ENCODE measurements around the gene LEMD1.
A peak's percentile ranks its signal among the peaks of the same experiment; 100 is the strongest.

Gene LEMD1

DNA sequence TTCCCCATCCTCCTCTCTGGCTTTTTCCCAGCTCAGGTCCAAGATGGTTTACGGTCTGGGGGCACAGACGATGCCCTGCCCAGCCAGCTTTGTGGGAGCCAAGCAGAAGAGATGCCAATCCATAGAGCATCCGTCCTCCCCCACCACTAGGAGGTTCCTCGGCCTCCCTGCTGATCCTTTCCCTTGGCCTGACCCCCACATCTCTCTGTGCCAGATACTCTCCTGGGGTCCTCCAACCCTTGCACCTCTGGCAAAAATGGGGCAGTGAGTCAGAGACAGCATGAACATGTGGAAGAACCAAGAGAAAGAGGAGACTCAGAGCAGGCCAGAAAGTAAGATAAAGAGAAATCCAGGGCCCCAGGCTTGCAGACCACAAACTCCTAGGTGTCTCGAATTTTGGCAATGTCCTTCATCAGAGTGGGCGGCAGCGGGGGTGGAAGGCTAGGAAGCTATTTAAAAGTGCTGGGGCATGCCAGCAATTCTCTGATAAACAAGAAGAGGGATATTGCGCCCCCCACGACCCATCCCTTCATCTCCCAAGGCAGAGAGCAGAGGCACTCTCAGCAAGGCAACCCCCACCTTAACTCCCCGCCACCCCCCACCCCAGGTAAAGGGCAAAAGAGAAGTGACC is 22.6 kb upstream of the LEMD1 start:
- H3K4me3 ChIP-seq (ENCODE audit: low read length in 2 of 2), result no peak overlapping the region
- H2AK5ac ChIP-seq (ENCODE audit: low read depth, low read length), result peak overlapping the region; percentile 73
- peaks cover 0 to 45% (median 0%) of the 10 kb centered on the region in 3 experiments for H3K27me3 ChIP-seq (ENCODE audit: control insufficient read depth in 3 of 3, insufficient read depth in 3 of 3, low read depth in 1 of 3, low read length in 3 of 3)
- peak overlapping the region; percentile 79 for H2BK5ac ChIP-seq (ENCODE audit: low read length)
- peak overlapping the region; percentile 74 for H4K91ac ChIP-seq (ENCODE audit: low read depth, low read length, poor library complexity)
- H2BK15ac ChIP-seq (ENCODE audit: low read length), result no peak overlapping the region
- no peak overlapping the region for H3K23ac ChIP-seq (ENCODE audit: low read depth, low read length, poor library complexity)
- H2BK12ac ChIP-seq (ENCODE audit: low read length), result peak overlapping the region; percentile 78
- WGBS, 2 donors (ENCODE audit: extremely low coverage in 2 of 2, insufficient read length in 2 of 2, insufficient replicate concordance in 1 of 2), result no CpG with 5 or more reads among the region's 10 CpGs
- no peak overlapping the region for H3K14ac ChIP-seq (ENCODE audit: low read length)
- peak overlapping the region; percentile 78 for H2AFZ ChIP-seq (ENCODE audit: low read length)
- no peaks in the 10 kb centered on the region for H3K9me3 ChIP-seq (replicated peaks in 1 of 2; ENCODE audit: control insufficient read depth in 2 of 2, insufficient read depth in 1 of 2, low read depth in 1 of 2, low read length in 2 of 2)
- H3K79me1 ChIP-seq (ENCODE audit: low read depth, low read length), result peaks cover 10% of the 10 kb centered on the region
- H3K9ac ChIP-seq (ENCODE audit: low read depth, low read length, poor library complexity), result peak overlapping the region; percentile 60
- H3K18ac ChIP-seq (ENCODE audit: low read length), result peak overlapping the region; percentile 89
- H2BK120ac ChIP-seq (ENCODE audit: low read depth, low read length), result peak overlapping the region; percentile 83
- H3K4me2 ChIP-seq (ENCODE audit: insufficient read depth, low read length, poor library complexity, severe bottlenecking), result peak overlapping the region; percentile 41
- H4K8ac ChIP-seq (ENCODE audit: low read depth, low read length), result no peak overlapping the region
- H3K27ac ChIP-seq (replicated peaks; ENCODE audit: low read length), result peak overlapping the region; percentile 90
- H3K4me1 ChIP-seq (ENCODE audit: control insufficient read depth in 2 of 2, insufficient read depth in 1 of 2, low read depth in 1 of 2, low read length in 2 of 2), result peaks cover 63 to 79% of the 10 kb centered on the region in 2 donors
- no peak overlapping the region for H3K4ac ChIP-seq (ENCODE audit: low read length)
- peaks cover 0 to 18% of the 10 kb centered on the region in 2 donors for H3K36me3 ChIP-seq (replicated peaks in 1 of 2; ENCODE audit: control insufficient read depth in 2 of 2, insufficient read depth in 2 of 2, low read length in 2 of 2)
- DNase-seq (ENCODE audit: low spot score), result no peak

DNA sequence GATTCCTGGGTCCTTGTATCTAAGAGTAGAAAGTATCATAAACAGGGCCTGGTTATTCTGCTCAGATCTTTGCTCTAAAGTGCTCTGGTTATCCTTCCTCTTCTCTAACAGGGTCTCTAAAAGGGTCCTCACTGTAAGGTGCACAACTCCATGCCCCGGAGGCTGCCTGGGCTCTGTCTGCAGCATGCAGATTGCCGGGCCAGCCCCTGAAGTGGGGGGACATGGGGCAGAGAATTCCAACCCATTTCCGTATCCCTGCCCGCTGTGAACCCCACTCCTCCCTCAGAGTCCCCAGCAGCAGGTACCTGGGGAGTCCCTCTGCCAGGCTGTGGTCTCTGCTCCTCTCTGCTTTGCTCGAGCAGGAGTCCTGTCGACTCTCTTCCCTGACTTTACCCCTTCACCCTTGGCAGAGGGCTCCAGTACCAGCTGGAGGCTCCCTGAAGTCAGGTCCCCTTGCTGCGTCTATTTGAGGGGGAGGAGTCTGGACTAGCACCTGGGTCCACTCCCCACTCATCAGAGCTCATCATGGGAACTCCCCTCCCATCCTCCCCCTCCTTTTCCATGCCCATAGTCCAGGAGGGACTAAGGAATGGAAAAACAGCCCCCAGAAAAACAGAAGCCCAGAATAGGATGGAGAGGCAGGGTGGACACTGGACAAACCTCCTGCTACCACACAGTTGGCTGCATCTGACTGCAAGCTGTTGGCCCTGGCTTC is 21.9 kb upstream of the LEMD1 start:
- no peak overlapping the region for H3K4me3 ChIP-seq (ENCODE audit: low read length in 2 of 2)
- peak overlapping the region; percentile 41 for H3K4me2 ChIP-seq (ENCODE audit: insufficient read depth, low read length, poor library complexity, severe bottlenecking)
- H2BK5ac ChIP-seq (ENCODE audit: low read length), result peak overlapping the region; percentile 79
- no peak overlapping the region for H3K23ac ChIP-seq (ENCODE audit: low read depth, low read length, poor library complexity)
- H3K9me3 ChIP-seq (replicated peaks in 1 of 2; ENCODE audit: control insufficient read depth in 2 of 2, insufficient read depth in 1 of 2, low read depth in 1 of 2, low read length in 2 of 2), result no peaks in the 10 kb centered on the region
- DNase-seq (ENCODE audit: low spot score), result no peak
- peak overlapping the region; percentile 23 for H3K14ac ChIP-seq (ENCODE audit: low read length)
- H4K91ac ChIP-seq (ENCODE audit: low read depth, low read length, poor library complexity), result peak overlapping the region; percentile 74
- peak overlapping the region; percentile 42 for H3K4ac ChIP-seq (ENCODE audit: low read length)
- H3K79me1 ChIP-seq (ENCODE audit: low read depth, low read length), result peaks cover 8% of the 10 kb centered on the region
- no peak overlapping the region for H2AFZ ChIP-seq (ENCODE audit: low read length)
- H2BK12ac ChIP-seq (ENCODE audit: low read length), result peak overlapping the region; percentile 78
- H3K27ac ChIP-seq (replicated peaks; ENCODE audit: low read length), result peak overlapping the region; percentile 90
- H2BK15ac ChIP-seq (ENCODE audit: low read length), result peak overlapping the region; percentile 56
- peak overlapping the region; percentile 73 for H2AK5ac ChIP-seq (ENCODE audit: low read depth, low read length)
- H4K8ac ChIP-seq (ENCODE audit: low read depth, low read length), result no peak overlapping the region
- H2BK120ac ChIP-seq (ENCODE audit: low read depth, low read length), result peak overlapping the region; percentile 83
- peak overlapping the region; percentile 94 for H3K18ac ChIP-seq (ENCODE audit: low read length)
- peaks cover 0 to 52% (median 0%) of the 10 kb centered on the region in 3 experiments for H3K27me3 ChIP-seq (ENCODE audit: control insufficient read depth in 3 of 3, insufficient read depth in 3 of 3, low read depth in 1 of 3, low read length in 3 of 3)
- peaks cover 57 to 76% of the 10 kb centered on the region in 2 donors for H3K4me1 ChIP-seq (ENCODE audit: control insufficient read depth in 2 of 2, insufficient read depth in 1 of 2, low read depth in 1 of 2, low read length in 2 of 2)
- peak overlapping the region; percentile 60 for H3K9ac ChIP-seq (ENCODE audit: low read depth, low read length, poor library complexity)
- no CpG with 5 or more reads among the region's 7 CpGs for WGBS, 2 donors (ENCODE audit: extremely low coverage in 2 of 2, insufficient read length in 2 of 2, insufficient replicate concordance in 1 of 2)
- H3K36me3 ChIP-seq (replicated peaks in 1 of 2; ENCODE audit: control insufficient read depth in 2 of 2, insufficient read depth in 2 of 2, low read length in 2 of 2), result peaks cover 0 to 21% of the 10 kb centered on the region in 2 donors

DNA sequence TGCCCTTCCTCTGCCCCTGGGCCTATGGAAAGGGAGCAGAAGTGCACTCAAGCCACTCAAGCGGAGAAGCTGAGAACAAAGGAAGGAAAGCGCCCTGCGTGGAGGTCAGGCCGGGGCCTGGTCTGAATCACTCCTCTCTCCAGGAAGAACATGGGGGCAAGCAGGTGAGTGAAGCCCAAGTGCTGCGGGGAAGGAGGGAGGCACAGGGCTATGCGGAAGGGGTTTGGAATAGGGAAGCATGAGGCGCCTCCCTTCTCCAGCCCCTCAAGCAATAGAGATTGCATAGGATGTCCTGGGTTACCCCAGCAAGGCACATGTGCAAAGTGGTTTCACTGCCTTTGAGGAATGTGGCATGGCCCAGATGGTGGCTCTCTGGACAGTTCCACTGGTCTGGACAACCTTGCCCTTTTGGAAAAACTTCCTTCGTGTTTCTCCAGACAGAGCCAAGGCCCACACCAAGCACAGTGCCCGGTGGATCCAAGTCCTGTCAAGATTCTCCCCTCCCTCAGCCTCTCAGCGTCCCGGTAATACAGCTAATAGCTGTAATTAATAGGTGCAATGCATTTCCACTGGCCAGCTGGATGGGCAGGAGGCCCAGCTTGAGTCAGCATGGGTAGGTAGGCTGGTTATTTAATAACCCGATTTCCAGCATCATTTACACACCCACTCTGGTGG is 20.3 kb upstream of the LEMD1 start:
- Histone ChIP-seq H3K4me1 (ENCODE audit: control insufficient read depth in 2 of 2, insufficient read depth in 1 of 2, low read depth in 1 of 2, low read length in 2 of 2) (peaks cover 44 to 69% of the 10 kb centered on the region in 2 donors), H4K8ac (ENCODE audit: low read depth, low read length) (no peak overlapping the region), H2BK120ac (ENCODE audit: low read depth, low read length) (peak overlapping the region; percentile 39), H2BK15ac (ENCODE audit: low read length) (no peak overlapping the region), H3K27ac (replicated peaks; ENCODE audit: low read length) (peak overlapping the region; percentile 73), H2AK5ac (ENCODE audit: low read depth, low read length) (peak overlapping the region; percentile 68), H3K4me2 (ENCODE audit: insufficient read depth, low read length, poor library complexity, severe bottlenecking) (no peak overlapping the region), H3K4me3 (ENCODE audit: low read length in 2 of 2) (no peak overlapping the region), H3K79me1 (ENCODE audit: low read depth, low read length) (peaks cover 8% of the 10 kb centered on the region), H3K18ac (ENCODE audit: low read length) (peak overlapping the region; percentile 73), H3K14ac (ENCODE audit: low read length) (no peak overlapping the region), H3K27me3 (ENCODE audit: control insufficient read depth in 3 of 3, insufficient read depth in 3 of 3, low read depth in 1 of 3, low read length in 3 of 3) (peaks cover 0 to 65% (median 0%) of the 10 kb centered on the region in 3 experiments), H2BK12ac (ENCODE audit: low read length) (no peak overlapping the region), H2AFZ (ENCODE audit: low read length) (no peak overlapping the region), H3K9ac (ENCODE audit: low read depth, low read length, poor library complexity) (no peak overlapping the region), H3K36me3 (replicated peaks in 1 of 2; ENCODE audit: control insufficient read depth in 2 of 2, insufficient read depth in 2 of 2, low read length in 2 of 2) (peaks cover 0 to 19% of the 10 kb centered on the region in 2 donors), H3K4ac (ENCODE audit: low read length) (no peak overlapping the region), H2BK5ac (ENCODE audit: low read length) (no peak overlapping the region), H3K9me3 (replicated peaks in 1 of 2; ENCODE audit: control insufficient read depth in 2 of 2, insufficient read depth in 1 of 2, low read depth in 1 of 2, low read length in 2 of 2) (no peaks in the 10 kb centered on the region), H3K23ac (ENCODE audit: low read depth, low read length, poor library complexity) (no peak overlapping the region), H4K91ac (ENCODE audit: low read depth, low read length, poor library complexity) (no peak overlapping the region)
- no peak for DNase-seq (ENCODE audit: low spot score)
- WGBS, 2 donors (ENCODE audit: extremely low coverage in 2 of 2, insufficient read length in 2 of 2, insufficient replicate concordance in 1 of 2), result no CpG with 5 or more reads among the region's 12 CpGs

DNA sequence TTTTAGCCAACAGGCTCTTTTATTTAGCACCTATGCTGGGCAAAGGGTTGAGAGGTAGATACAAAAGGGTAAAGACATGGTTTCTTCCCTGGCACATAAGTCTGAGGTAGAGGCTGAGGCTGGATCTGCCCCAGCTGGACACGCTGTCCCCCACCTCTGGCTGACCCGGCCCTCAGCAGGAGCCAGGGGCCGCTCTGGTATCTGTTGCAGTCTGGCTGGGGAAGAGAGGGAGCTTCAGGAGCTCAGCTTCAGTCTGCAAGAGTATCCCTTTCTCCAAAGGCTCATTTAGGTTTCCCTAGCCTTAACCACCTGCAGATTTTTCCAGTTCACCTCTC is 19.8 kb upstream of the LEMD1 start:
- H3K27ac ChIP-seq (replicated peaks; ENCODE audit: low read length), result peak overlapping the region; percentile 73
- no peak overlapping the region for H3K9ac ChIP-seq (ENCODE audit: low read depth, low read length, poor library complexity)
- H2AK5ac ChIP-seq (ENCODE audit: low read depth, low read length), result no peak overlapping the region
- H3K4me1 ChIP-seq (ENCODE audit: control insufficient read depth in 2 of 2, insufficient read depth in 1 of 2, low read depth in 1 of 2, low read length in 2 of 2), result peaks cover 42 to 69% of the 10 kb centered on the region in 2 donors
- peaks cover 8% of the 10 kb centered on the region for H3K79me1 ChIP-seq (ENCODE audit: low read depth, low read length)
- H3K4ac ChIP-seq (ENCODE audit: low read length), result no peak overlapping the region
- peaks cover 0 to 70% (median 0%) of the 10 kb centered on the region in 3 experiments for H3K27me3 ChIP-seq (ENCODE audit: control insufficient read depth in 3 of 3, insufficient read depth in 3 of 3, low read depth in 1 of 3, low read length in 3 of 3)
- H2BK12ac ChIP-seq (ENCODE audit: low read length), result no peak overlapping the region
- no peak overlapping the region for H3K4me2 ChIP-seq (ENCODE audit: insufficient read depth, low read length, poor library complexity, severe bottlenecking)
- no peak overlapping the region for H2AFZ ChIP-seq (ENCODE audit: low read length)
- no peak overlapping the region for H2BK15ac ChIP-seq (ENCODE audit: low read length)
- no peak overlapping the region for H4K91ac ChIP-seq (ENCODE audit: low read depth, low read length, poor library complexity)
- H2BK5ac ChIP-seq (ENCODE audit: low read length), result no peak overlapping the region
- no peak overlapping the region for H3K23ac ChIP-seq (ENCODE audit: low read depth, low read length, poor library complexity)
- H4K8ac ChIP-seq (ENCODE audit: low read depth, low read length), result no peak overlapping the region
- no peak overlapping the region for H3K4me3 ChIP-seq (ENCODE audit: low read length in 2 of 2)
- H3K9me3 ChIP-seq (replicated peaks in 1 of 2; ENCODE audit: control insufficient read depth in 2 of 2, insufficient read depth in 1 of 2, low read depth in 1 of 2, low read length in 2 of 2), result no peaks in the 10 kb centered on the region
- H3K14ac ChIP-seq (ENCODE audit: low read length), result no peak overlapping the region
- H3K36me3 ChIP-seq (replicated peaks in 1 of 2; ENCODE audit: control insufficient read depth in 2 of 2, insufficient read depth in 2 of 2, low read length in 2 of 2), result peaks cover 0 to 21% of the 10 kb centered on the region in 2 donors
- no CpG with 5 or more reads among the region's 3 CpGs for WGBS, 2 donors (ENCODE audit: extremely low coverage in 2 of 2, insufficient read length in 2 of 2, insufficient replicate concordance in 1 of 2)
- H2BK120ac ChIP-seq (ENCODE audit: low read depth, low read length), result no peak overlapping the region
- no peak for DNase-seq (ENCODE audit: low spot score)
- peak overlapping the region; percentile 32 for H3K18ac ChIP-seq (ENCODE audit: low read length)

Measured in neuronal stem cell (in vitro differentiated cells).